Prostate gland (tissue), 2 donors: ENCODE measurements around the gene LTF. TPM values are rescaled to one million over a fixed set of nuclear protein-coding genes. Genes with fewer than 3 reads are reported as not detected.
"Not testable (repeated sequence)": the region's sequence is repeated elsewhere in the genome, so short reads cannot be mapped to it uniquely, and the experiment has no call there.

Experiments
- DNase-seq: peaks from one replicate; pipeline ENCODE4 v3.0.0-alpha.2; 2019; ENCODE audit warnings: low spot score
- H3K27ac ChIP-seq, 2 donors: fragments of 200-600 bp; sonication (generic); 2 replicates each; pipeline ENCODE4 v1.5.1; 2017 to 2019
- H3K27me3 ChIP-seq: fragments of 200-600 bp; sonication (generic); replicated peaks from 2 replicates; pipeline ENCODE4 v1.5.1; 2019; ENCODE audit not compliant: insufficient read depth
- H3K36me3 ChIP-seq, 2 donors: fragments of 200-600 bp; sonication (generic); 1 replicate in 1 of 2; 2 replicates in 1 of 2; pipeline versions ENCODE4 v1.5.1 to v1.8.1; 2017 to 2019
- H3K4me1 ChIP-seq: fragments of 200-600 bp; sonication (generic); replicated peaks from 2 replicates; pipeline ENCODE4 v1.5.1; 2019
- H3K4me3 ChIP-seq, 2 donors: fragments of 200-600 bp; sonication (generic); 2 replicates each; pipeline ENCODE4 v1.5.1; 2017 to 2019
- H3K9me3 ChIP-seq: fragments of 200-600 bp; sonication (generic); 2 replicates; pipeline ENCODE4 v1.5.1; 2017
- CTCF ChIP-seq, 4 experiments: fragments of 200-600 bp in 2 of 4; fragments of 450-650 bp in 2 of 4; sonication (generic) in 2 of 4; IDR thresholded peaks; 1 replicate in 3 of 4; 2 replicates in 1 of 4; pipeline ENCODE4 v1.5.1; 2016 to 2019; ENCODE audit warnings: antibody characterized with exemption in 4 of 4, mild to moderate bottlenecking in 2 of 4, moderate library complexity in 2 of 4
- POLR2A ChIP-seq: fragments of 450-650 bp; IDR thresholded peaks from one replicate; pipeline ENCODE4 v1.6.1; 2016; ENCODE audit warnings: antibody characterized with exemption, mild to moderate bottlenecking
- POLR2AphosphoS5 ChIP-seq: sonication (generic); formaldehyde crosslinking; IDR thresholded peaks from one replicate; pipeline ENCODE4 v1.6.1; 2017; ENCODE audit warnings: antibody characterized with exemption
- WGBS: methylation state at CpG from one replicate; pipeline ENCODE4 v1.1.5; 2018; 5-methylcytosine and 5-hydroxymethylcytosine counted together
- intact Hi-C: fragments of 100-400 bp; cut with DNase I; formaldehyde crosslinking; loops from one replicate; pipeline ENCODE4 v1.14.2; 2022
- total RNA-seq, 2 donors: library from RNA; depleted of rRNA; stranded (reverse); fragments of >200 nt; gene quantifications; one replicate each; pipeline ENCODE4 v1.1.0, GENCODE V29; 2016

Gene LTF
- total RNA-seq, 2 donors from 2014 or later = 22.6 to 130 TPM

- no peak overlapping the region for H3K4me3 ChIP-seq
- no peaks in the 10 kb centered on the region for H3K27me3 ChIP-seq
- no peaks in the 10 kb centered on the region for H3K9me3 ChIP-seq
- H3K27ac ChIP-seq = no peak overlapping the region
- H3K4me1 ChIP-seq = no peaks in the 10 kb centered on the region
- TF ChIP-seq POLR2AphosphoS5 (no peak), POLR2A (no peak)
- no peaks in the 10 kb centered on the region for H3K36me3 ChIP-seq
- intact Hi-C loops = no loop called here
- DNase-seq = no peak
- WGBS = 43% methylated on average over 5 of the region's 5 CpGs
Measured at GRCh38 chr3:46429250-46429649, 35.5 kb downstream of the LTF start.

GRCh38 chr3:46427916-46428833, 36.5 kb downstream of the LTF start:
- no peak overlapping the region for H3K27ac ChIP-seq
- DNase-seq = no peak
- H3K4me1 ChIP-seq = no peaks in the 10 kb centered on the region
- TF ChIP-seq CTCF (IDR thresholded peaks at IDR 0.05) (no peak), POLR2A (no peak)
- no peaks in the 10 kb centered on the region for H3K9me3 ChIP-seq
- no peak overlapping the region for H3K4me3 ChIP-seq
- 76% methylated on average over 10 of the region's 10 CpGs for WGBS
- intact Hi-C loops = no loop called here
- H3K36me3 ChIP-seq = no peaks in the 10 kb centered on the region
- H3K27me3 ChIP-seq = no peaks in the 10 kb centered on the region

GRCh38 chr3:46427404-46427803, 37.3 kb downstream of the LTF start:
- intact Hi-C loops, H3K9me3 ChIP-seq: not testable (repeated sequence)

GRCh38 chr3:46426476-46426875, 38.2 kb downstream of the LTF start:
- WGBS = 72% methylated on average over 4 of the region's 4 CpGs
- H3K27me3 ChIP-seq, DNase-seq, H3K4me3 ChIP-seq, H3K36me3 ChIP-seq, intact Hi-C loops, H3K4me1 ChIP-seq, H3K9me3 ChIP-seq, H3K27ac ChIP-seq: not testable (repeated sequence)

More at GRCh38 chr3:46427404-46427803, 37.3 kb downstream of the LTF start:
- not testable (repeated sequence) for H3K36me3 ChIP-seq, H3K4me1 ChIP-seq, H3K27me3 ChIP-seq, H3K4me3 ChIP-seq, H3K27ac ChIP-seq, DNase-seq
- 50% methylated on average over 8 of the region's 8 CpGs for WGBS

GRCh38 chr3:46423588-46423987, 41.1 kb downstream of the LTF start:
- no peaks in the 10 kb centered on the region for H3K27me3 ChIP-seq
- DNase-seq = no peak
- no peak overlapping the region for H3K27ac ChIP-seq
- H3K36me3 ChIP-seq = no peaks in the 10 kb centered on the region
- H3K4me1 ChIP-seq = no peaks in the 10 kb centered on the region
- TF ChIP-seq POLR2A (no peak), CTCF (IDR thresholded peaks at IDR 0.05) (no peak), POLR2AphosphoS5 (no peak)
- no peaks in the 10 kb centered on the region for H3K9me3 ChIP-seq
- 85% methylated on average over 5 of the region's 5 CpGs for WGBS
- intact Hi-C loops = no loop called here
- H3K4me3 ChIP-seq = no peak overlapping the region

GRCh38 chr3:46422617-46423016, 42.1 kb downstream of the LTF start:
- no peak overlapping the region for H3K4me3 ChIP-seq
- TF ChIP-seq CTCF (IDR thresholded peaks at IDR 0.05) (no peak), POLR2A (no peak)
- DNase-seq = no peak
- no peak overlapping the region for H3K27ac ChIP-seq
- H3K9me3 ChIP-seq = no peaks in the 10 kb centered on the region
- H3K36me3 ChIP-seq = no peaks in the 10 kb centered on the region
- intact Hi-C loops = no loop called here
- 99% methylated on average over 6 of the region's 6 CpGs for WGBS
- no peaks in the 10 kb centered on the region for H3K4me1 ChIP-seq
- no peaks in the 10 kb centered on the region for H3K27me3 ChIP-seq
